Stimulated activated CD8-positive, alpha-beta memory T cell treated with anti-CD3 and anti-CD28 coated beads, Interleukin-7, amount 100 ng/mL, for 24 hours (primary cell): ENCODE data around the gene CATSPER1.

ENCODE experiments used
- DNase-seq: peaks from one replicate; pipeline ENCODE4 v3.0.0-alpha.2; 2020; ENCODE audit warnings: low read depth

The CATSPER1 gene

DNA sequence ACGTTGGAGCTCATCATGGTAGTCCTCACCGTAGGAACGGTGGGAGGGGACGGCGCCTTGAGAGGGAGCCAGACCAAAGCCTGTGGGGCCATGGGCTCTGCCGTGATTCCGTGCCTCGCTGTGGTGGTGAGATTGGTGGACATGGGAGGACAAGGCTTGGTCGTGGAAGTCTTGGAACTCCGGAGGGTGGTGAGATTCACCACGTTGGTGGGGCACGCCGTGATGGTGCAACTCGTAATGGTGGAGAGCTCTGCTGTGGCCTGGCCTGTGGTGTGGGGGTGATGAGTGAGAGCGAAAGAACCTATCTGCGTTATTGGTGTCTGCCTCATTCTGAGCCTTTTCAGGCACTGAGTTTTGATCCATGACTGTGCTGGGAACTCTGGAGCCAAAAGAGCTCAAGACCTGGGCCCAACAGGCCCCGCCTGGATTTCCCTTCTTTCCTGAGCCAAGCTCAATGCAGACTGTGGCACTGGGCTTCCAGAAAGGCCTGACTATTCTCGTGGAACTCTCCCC, at the start of gene CATSPER1:
Gene CATSPER1 (minus strand): TSS at position 463 of the 513 bp plus-strand sequence. CDS start 100 bp downstream, at position 363.
- no peak for DNase-seq

GRCh38 chr11:66075273-66075672, 49.0 kb upstream of the CATSPER1 start:
- DNase-seq, result no peak

DNA sequence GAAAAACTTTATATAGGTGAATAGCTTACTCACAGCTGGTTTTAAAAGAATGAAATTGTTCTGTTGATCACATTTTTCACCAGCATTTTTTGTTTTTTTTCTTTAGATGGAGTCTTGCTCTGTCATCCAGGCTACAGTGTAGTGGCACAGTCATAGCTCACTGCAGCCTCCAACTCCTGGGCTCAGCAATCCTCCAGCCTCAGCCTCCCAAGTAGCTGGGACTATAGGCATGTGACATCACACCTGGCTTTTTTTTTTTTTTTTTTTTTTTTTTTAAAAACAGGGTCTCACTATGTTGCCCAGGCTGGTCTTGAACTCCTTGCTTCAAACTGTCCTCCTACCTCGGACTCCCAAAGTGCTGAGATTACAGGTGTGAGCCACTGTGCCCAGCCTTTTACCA, 47.4 kb upstream of the CATSPER1 start:
- no peak for DNase-seq

DNA sequence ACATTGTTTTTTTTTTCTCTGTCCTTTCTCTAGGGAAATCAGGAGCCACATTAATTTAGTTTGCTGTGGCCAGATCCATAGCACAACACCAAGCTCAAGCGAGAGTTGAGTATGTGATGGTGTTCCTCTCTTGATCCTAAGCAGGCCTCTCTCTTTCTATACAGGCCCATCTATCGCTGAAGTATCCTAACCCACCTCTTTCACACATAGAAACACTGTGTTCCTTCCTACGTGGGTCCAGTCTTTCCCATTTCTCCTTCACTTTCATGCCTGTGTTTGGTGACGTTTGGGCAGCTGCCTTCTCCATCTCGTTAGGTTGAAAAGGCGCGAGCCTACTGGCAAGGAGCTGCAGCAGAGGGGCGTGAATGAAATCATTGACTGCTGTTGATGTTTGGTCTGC, 46.2 kb upstream of the CATSPER1 start:
- no peak for DNase-seq

GRCh38 chr11:66072081-66072480, 45.8 kb upstream of the CATSPER1 start:
- DNase-seq, result no peak

- no peak for DNase-seq
Measured at GRCh38 chr11:66071381-66071801, 45.1 kb upstream of the CATSPER1 start.

GRCh38 chr11:66070604-66071380, 44.5 kb upstream of the CATSPER1 start:
- DNase-seq, result no peak

GRCh38 chr11:66069715-66070603, 43.7 kb upstream of the CATSPER1 start, which contains the start of gene PACS1:
TSS of gene PACS1 (plus strand) at chr11:66070272. CDS start at chr11:66070487, 215 bp downstream.
- peak; percentile 57 for DNase-seq

GRCh38 chr11:66068923-66069714, 42.8 kb upstream of the CATSPER1 start:
- no peak for DNase-seq

DNA sequence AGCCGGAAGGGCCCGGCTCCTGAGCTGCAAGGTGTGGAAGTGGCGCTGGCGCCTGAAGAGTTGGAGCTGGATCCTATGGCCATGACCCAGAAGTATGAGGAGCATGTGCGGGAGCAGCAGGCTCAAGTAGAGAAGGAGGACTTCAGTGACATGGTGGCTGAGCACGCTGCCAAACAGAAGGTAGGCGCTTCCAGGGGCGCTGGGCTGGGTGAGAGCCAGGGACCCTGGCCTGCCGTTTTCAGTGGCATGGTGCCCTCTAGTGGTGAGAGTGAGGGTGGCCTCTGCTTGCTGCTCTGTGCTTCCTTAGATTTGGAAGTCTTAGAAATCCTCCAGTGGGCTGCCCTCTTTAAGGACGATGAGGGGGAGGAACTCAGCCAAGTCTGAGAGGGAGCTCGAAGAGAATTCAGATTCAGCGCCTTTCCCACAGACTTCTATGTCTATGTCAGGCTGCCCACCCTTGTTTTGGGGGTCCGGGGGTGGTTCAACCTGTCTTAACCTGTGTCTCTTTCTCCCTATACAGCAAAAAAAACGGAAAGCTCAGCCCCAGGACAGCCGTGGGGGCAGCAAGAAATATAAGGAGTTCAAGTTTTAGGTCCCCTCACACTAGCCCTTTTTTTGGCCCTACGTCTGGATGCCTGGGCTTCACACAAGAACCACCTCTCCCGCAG, 42.0 kb upstream of the CATSPER1 start:
- DNase-seq, result peak; percentile 53

- DNase-seq, result no peak
Measured at GRCh38 chr11:66067640-66068039, 41.4 kb upstream of the CATSPER1 start.

DNA sequence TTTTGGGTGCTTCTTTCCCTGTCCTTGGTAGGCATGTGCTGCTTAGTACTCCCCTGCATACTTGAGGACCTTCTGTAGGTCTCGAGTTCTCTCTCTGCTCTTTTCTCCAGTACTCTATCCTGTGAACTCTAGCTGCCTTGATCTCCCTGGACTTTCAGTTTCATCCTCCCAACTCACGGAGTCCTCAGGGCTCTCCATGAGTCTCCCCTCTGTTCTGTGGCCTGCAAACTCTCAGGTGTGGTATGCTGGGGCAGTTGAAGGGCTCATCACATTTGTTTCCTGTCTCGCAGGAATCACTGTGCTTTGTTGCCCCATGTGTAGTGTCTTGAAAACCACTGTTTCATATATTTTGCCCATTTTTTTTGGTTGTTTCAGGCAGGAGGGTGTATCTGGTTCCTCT, 40.5 kb upstream of the CATSPER1 start:
- DNase-seq, result no peak

DNA sequence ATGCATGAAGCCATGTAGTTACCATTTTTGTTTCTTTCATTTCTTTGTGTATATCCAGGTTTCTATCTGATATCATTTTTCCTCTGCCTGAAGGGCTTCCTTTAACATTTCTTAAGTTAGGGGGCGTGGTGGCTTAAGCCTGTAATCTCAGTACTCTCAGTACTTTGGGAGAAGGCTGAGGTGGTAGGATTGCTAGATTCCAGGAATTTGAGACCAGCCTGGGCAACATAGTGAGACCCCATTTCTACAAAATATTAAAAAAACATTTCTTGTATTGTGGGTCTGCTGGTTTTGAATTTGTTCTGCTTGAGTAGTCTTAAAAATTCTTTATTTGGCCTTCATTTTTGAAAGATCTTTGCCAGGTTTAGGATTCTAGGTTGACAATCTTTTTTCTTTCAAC, 38.3 kb upstream of the CATSPER1 start:
- DNase-seq, result no peak

GRCh38 chr11:66063900-66064299, 37.6 kb upstream of the CATSPER1 start:
- no peak for DNase-seq

DNA sequence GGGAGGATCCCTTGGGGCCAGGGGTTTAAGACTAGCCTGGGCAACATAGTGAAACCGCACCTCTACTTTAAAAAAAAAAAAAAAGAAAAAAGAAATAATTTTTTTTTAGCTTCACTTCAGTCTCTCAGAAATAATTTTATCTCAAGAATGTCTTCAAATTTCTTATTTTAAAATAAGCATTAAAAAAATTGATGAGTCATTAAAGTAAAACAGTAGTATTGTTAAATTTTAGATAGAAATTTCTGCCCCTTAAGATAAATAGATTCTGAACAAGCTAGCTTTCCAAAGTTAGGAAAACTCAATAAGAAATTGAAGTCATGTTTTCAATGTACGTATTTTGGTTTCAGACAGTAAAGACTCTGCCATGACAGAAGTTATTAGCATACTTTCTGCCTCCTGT, 36.1 kb upstream of the CATSPER1 start:
- DNase-seq, result no peak

- DNase-seq, result no peak
Measured at GRCh38 chr11:66061268-66061667, 35.0 kb upstream of the CATSPER1 start.

- no peak for DNase-seq
Measured at GRCh38 chr11:66059966-66060680, 33.8 kb upstream of the CATSPER1 start.

DNA sequence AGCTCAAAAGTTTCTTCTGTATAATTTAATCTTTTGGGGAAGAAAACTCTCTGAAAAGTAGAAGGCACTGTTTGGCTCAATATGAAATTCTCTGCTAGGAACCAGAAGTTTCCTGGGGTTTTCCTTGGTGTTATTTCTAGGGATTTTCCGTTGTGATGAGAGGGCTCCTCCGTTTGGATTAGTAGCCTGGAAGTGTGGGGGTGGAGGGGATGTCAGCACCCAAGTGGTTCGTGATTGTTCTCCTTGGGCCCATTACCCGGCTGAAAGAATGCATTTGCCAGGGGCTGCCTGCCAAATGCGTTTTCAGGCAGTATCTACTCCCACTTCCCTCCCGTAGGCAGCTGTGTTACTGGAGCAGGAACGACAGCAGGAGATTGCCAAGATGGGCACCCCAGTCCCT, 30.2 kb upstream of the CATSPER1 start:
- no peak for DNase-seq

DNA sequence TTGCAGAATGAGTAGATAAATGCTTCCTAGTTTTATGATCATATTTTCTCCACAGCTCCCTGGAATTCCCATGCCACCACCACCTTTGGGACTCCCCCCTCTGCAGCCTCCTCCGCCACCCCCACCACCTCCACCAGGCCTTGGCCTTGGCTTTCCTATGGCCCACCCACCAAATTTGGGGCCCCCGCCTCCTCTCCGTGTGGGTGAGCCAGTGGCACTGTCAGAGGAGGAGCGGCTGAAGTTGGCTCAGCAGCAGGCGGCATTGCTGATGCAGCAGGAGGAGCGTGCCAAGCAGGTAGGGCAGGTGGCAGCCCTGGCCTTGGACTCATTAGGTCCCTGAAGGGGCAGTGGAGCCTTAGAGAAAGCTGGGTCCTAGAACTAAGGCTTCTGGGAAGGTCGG, 28.7 kb upstream of the CATSPER1 start:
- no peak for DNase-seq

- DNase-seq, result no peak
Measured at GRCh38 chr11:66052664-66052982, 26.3 kb upstream of the CATSPER1 start.
